GM12875 (cell line): ENCODE measurements around the gene TMX2.
A peak's percentile ranks its signal among the peaks of the same experiment; 100 is the strongest.

ENCODE experiments used
- H3K4me3 ChIP-seq: one replicate; pipeline ENCODE4 v1.5.1; 2011; ENCODE audit warnings: low read depth, low read length, control low read depth
- CTCF ChIP-seq: IDR thresholded peaks from 2 replicates; pipeline ENCODE4 v1.5.1; 2011; ENCODE audit warnings: low read depth, mild to moderate bottlenecking, control low read depth, inconsistent platforms, low read length, moderate library complexity, borderline replicate concordance; ENCODE audit not compliant: insufficient read depth

TMX2 gene

GRCh38 chr11:57742087-57742452, 29.7 kb downstream of the TMX2 start:
- peak overlapping the region; percentile 95 for H3K4me3 ChIP-seq
- no peak for TF ChIP-seq CTCF

GRCh38 chr11:57744357-57744756, 32.0 kb downstream of the TMX2 start:
- H3K4me3 ChIP-seq, result no peak overlapping the region
- TF ChIP-seq CTCF, result no peak

- TF ChIP-seq CTCF, result no peak
- no peak overlapping the region for H3K4me3 ChIP-seq
These were observed 32.8 kb downstream of the TMX2 start for GRCh38 chr11:57745206-57745605.

GRCh38 chr11:57746920-57747319, 34.5 kb downstream of the TMX2 start:
- H3K4me3 ChIP-seq, result no peak overlapping the region
- TF ChIP-seq CTCF, result no peak

- TF ChIP-seq CTCF, result no peak
- no peak overlapping the region for H3K4me3 ChIP-seq
These were observed 38.8 kb downstream of the TMX2 start for GRCh38 chr11:57751176-57751575.

- H3K4me3 ChIP-seq, result no peak within 1 kb of the TSS
- TF ChIP-seq CTCF, result peak; percentile 36; the same call in 1 of the 2 replicates
These were observed 39.4 kb downstream of the TMX2 start, which contains the start of gene BTBD18 for GRCh38 chr11:57751676-57752253. Gene BTBD18 (minus strand): TSS chr11:57751819. CDS start chr11:57751188, 631 bp downstream.

- TF ChIP-seq CTCF, result no peak
- no peak overlapping the region for H3K4me3 ChIP-seq
These were observed 40.6 kb downstream of the TMX2 start for GRCh38 chr11:57752954-57753353.
